ENCODE data around the gene COL24A1. TPM values are rescaled to one million over a fixed set of nuclear protein-coding genes. Genes with fewer than 3 reads are reported as not detected.

The COL24A1 gene
- polyA plus RNA-seq, 4 donors = 0.07 to 2.4 (median 0.27) TPM; not detected in 1

GRCh38 chr1:86147755-86148154 lies 8.8 kb downstream of the COL24A1 start:
- no peaks in the 10 kb centered on the region for H3K4me1 ChIP-seq (ENCODE audit: control insufficient read depth in 3 of 3, insufficient read depth in 2 of 3, low read depth in 1 of 3, low read length in 2 of 3)
- FAIRE-seq = no peak
- H3K9me3 ChIP-seq (ENCODE audit: control insufficient read depth in 2 of 2, insufficient read depth in 1 of 2, low read depth in 1 of 2, low read length in 1 of 2) = no peaks in the 10 kb centered on the region
- 59 to 83% (median 67%) methylated on average over 2 of the region's 2 CpGs for WGBS, 3 donors
- H3K27me3 ChIP-seq (ENCODE audit: control insufficient read depth in 3 of 3, insufficient read depth in 3 of 3, low read length in 3 of 3) = no peaks in the 10 kb centered on the region
- no peak for DNase-seq
- no peak overlapping the region for H3K4me3 ChIP-seq (ENCODE audit: low read depth in 1 of 3, low read length in 3 of 3)
- no peaks in the 10 kb centered on the region for H3K36me3 ChIP-seq (ENCODE audit: control insufficient read depth in 3 of 3, insufficient read depth in 2 of 3, low read depth in 1 of 3, low read length in 3 of 3)
- no peak overlapping the region for H3K27ac ChIP-seq (ENCODE audit: low read depth in 1 of 3, low read length in 2 of 3)

- WGBS, 3 donors = 62 to 82% (median 76%) methylated on average over 2 of the region's 2 CpGs
- no peak for DNase-seq
- Histone ChIP-seq H3K4me1 (ENCODE audit: control insufficient read depth in 3 of 3, insufficient read depth in 2 of 3, low read depth in 1 of 3, low read length in 2 of 3) (no peaks in the 10 kb centered on the region), H3K27me3 (ENCODE audit: control insufficient read depth in 3 of 3, insufficient read depth in 3 of 3, low read length in 3 of 3) (peaks cover 0 to 1% (median 0%) of the 10 kb centered on the region in 3 donors), H3K9me3 (ENCODE audit: control insufficient read depth in 2 of 2, insufficient read depth in 1 of 2, low read depth in 1 of 2, low read length in 1 of 2) (no peaks in the 10 kb centered on the region), H3K4me3 (ENCODE audit: low read depth in 1 of 3, low read length in 3 of 3) (no peak overlapping the region), H3K36me3 (ENCODE audit: control insufficient read depth in 3 of 3, insufficient read depth in 2 of 3, low read depth in 1 of 3, low read length in 3 of 3) (no peaks in the 10 kb centered on the region), H3K27ac (ENCODE audit: low read depth in 1 of 3, low read length in 2 of 3) (no peak overlapping the region)
- FAIRE-seq = no peak
These were observed 10.0 kb downstream of the COL24A1 start for GRCh38 chr1:86146566-86146965.

- Histone ChIP-seq H3K4me1 (ENCODE audit: control insufficient read depth in 3 of 3, insufficient read depth in 2 of 3, low read depth in 1 of 3, low read length in 2 of 3) (no peaks in the 10 kb centered on the region), H3K4me3 (ENCODE audit: low read depth in 1 of 3, low read length in 3 of 3) (no peak overlapping the region), H3K9me3 (ENCODE audit: control insufficient read depth in 2 of 2, insufficient read depth in 1 of 2, low read depth in 1 of 2, low read length in 1 of 2) (no peaks in the 10 kb centered on the region), H3K27ac (ENCODE audit: low read depth in 1 of 3, low read length in 2 of 3) (no peak overlapping the region), H3K27me3 (ENCODE audit: control insufficient read depth in 3 of 3, insufficient read depth in 3 of 3, low read length in 3 of 3) (peaks cover 0 to 2% (median 0%) of the 10 kb centered on the region in 3 donors), H3K36me3 (ENCODE audit: control insufficient read depth in 3 of 3, insufficient read depth in 2 of 3, low read depth in 1 of 3, low read length in 3 of 3) (no peaks in the 10 kb centered on the region)
- 49 to 56% (median 53%) methylated on average over 3 of the region's 3 CpGs for WGBS, 3 donors
- DNase-seq (no peak), FAIRE-seq (no peak)
These were observed 16.2 kb downstream of the COL24A1 start for GRCh38 chr1:86140281-86140880.

- Histone ChIP-seq H3K36me3 (ENCODE audit: control insufficient read depth in 3 of 3, insufficient read depth in 2 of 3, low read depth in 1 of 3, low read length in 3 of 3) (no peaks in the 10 kb centered on the region), H3K27ac (ENCODE audit: low read depth in 1 of 3, low read length in 2 of 3) (no peak overlapping the region), H3K4me1 (ENCODE audit: control insufficient read depth in 3 of 3, insufficient read depth in 2 of 3, low read depth in 1 of 3, low read length in 2 of 3) (no peaks in the 10 kb centered on the region), H3K4me3 (ENCODE audit: low read depth in 1 of 3, low read length in 3 of 3) (no peak overlapping the region), H3K9me3 (ENCODE audit: control insufficient read depth in 2 of 2, insufficient read depth in 1 of 2, low read depth in 1 of 2, low read length in 1 of 2) (no peaks in the 10 kb centered on the region), H3K27me3 (ENCODE audit: control insufficient read depth in 3 of 3, insufficient read depth in 3 of 3, low read length in 3 of 3) (peaks cover 0 to 2% (median 0%) of the 10 kb centered on the region in 3 donors)
- DNase-seq (no peak), FAIRE-seq (no peak)
- 45 to 59% (median 57%) methylated on average over 3 of the region's 3 CpGs for WGBS, 3 donors
These were observed 17.8 kb downstream of the COL24A1 start for GRCh38 chr1:86138746-86139145.

- Histone ChIP-seq H3K9me3 (ENCODE audit: control insufficient read depth in 2 of 2, insufficient read depth in 1 of 2, low read depth in 1 of 2, low read length in 1 of 2) (no peaks in the 10 kb centered on the region), H3K4me3 (ENCODE audit: low read depth in 1 of 3, low read length in 3 of 3) (no peak overlapping the region), H3K36me3 (ENCODE audit: control insufficient read depth in 3 of 3, insufficient read depth in 2 of 3, low read depth in 1 of 3, low read length in 3 of 3) (no peaks in the 10 kb centered on the region), H3K27ac (ENCODE audit: low read depth in 1 of 3, low read length in 2 of 3) (no peak overlapping the region), H3K4me1 (ENCODE audit: control insufficient read depth in 3 of 3, insufficient read depth in 2 of 3, low read depth in 1 of 3, low read length in 2 of 3) (no peaks in the 10 kb centered on the region), H3K27me3 (ENCODE audit: control insufficient read depth in 3 of 3, insufficient read depth in 3 of 3, low read length in 3 of 3) (peaks cover 0 to 2% (median 0%) of the 10 kb centered on the region in 3 donors)
- WGBS, 3 donors = 26 to 56% (median 36%) methylated on average over 1 of the region's 1 CpG
- DNase-seq (no peak), FAIRE-seq (no peak)
These were observed 19.1 kb downstream of the COL24A1 start for GRCh38 chr1:86137436-86137835.

- Histone ChIP-seq H3K9me3 (ENCODE audit: control insufficient read depth in 2 of 2, insufficient read depth in 1 of 2, low read depth in 1 of 2, low read length in 1 of 2) (no peaks in the 10 kb centered on the region), H3K4me1 (ENCODE audit: control insufficient read depth in 3 of 3, insufficient read depth in 2 of 3, low read depth in 1 of 3, low read length in 2 of 3) (no peaks in the 10 kb centered on the region), H3K36me3 (ENCODE audit: control insufficient read depth in 3 of 3, insufficient read depth in 2 of 3, low read depth in 1 of 3, low read length in 3 of 3) (no peaks in the 10 kb centered on the region), H3K27ac (ENCODE audit: low read depth in 1 of 3, low read length in 2 of 3) (no peak overlapping the region), H3K4me3 (ENCODE audit: low read depth in 1 of 3, low read length in 3 of 3) (no peak overlapping the region), H3K27me3 (ENCODE audit: control insufficient read depth in 3 of 3, insufficient read depth in 3 of 3, low read length in 3 of 3) (no peaks in the 10 kb centered on the region)
- 79 to 85% (median 83%) methylated on average over 3 of the region's 3 CpGs for WGBS, 3 donors
- FAIRE-seq (no peak), DNase-seq (no peak)
These were observed 37.3 kb downstream of the COL24A1 start for GRCh38 chr1:86119214-86119764.

GRCh38 chr1:86114816-86115400 lies 41.7 kb downstream of the COL24A1 start:
- DNase-seq (no peak), FAIRE-seq (no peak)
- Histone ChIP-seq H3K27me3 (ENCODE audit: control insufficient read depth in 3 of 3, insufficient read depth in 3 of 3, low read length in 3 of 3) (no peaks in the 10 kb centered on the region), H3K4me1 (ENCODE audit: control insufficient read depth in 3 of 3, insufficient read depth in 2 of 3, low read depth in 1 of 3, low read length in 2 of 3) (no peaks in the 10 kb centered on the region), H3K27ac (ENCODE audit: low read depth in 1 of 3, low read length in 2 of 3) (no peak overlapping the region), H3K9me3 (ENCODE audit: control insufficient read depth in 2 of 2, insufficient read depth in 1 of 2, low read depth in 1 of 2, low read length in 1 of 2) (no peaks in the 10 kb centered on the region), H3K36me3 (ENCODE audit: control insufficient read depth in 3 of 3, insufficient read depth in 2 of 3, low read depth in 1 of 3, low read length in 3 of 3) (no peaks in the 10 kb centered on the region), H3K4me3 (ENCODE audit: low read depth in 1 of 3, low read length in 3 of 3) (no peak overlapping the region)
- 68 to 73% (median 73%) methylated on average over 4 of the region's 4 CpGs for WGBS, 3 donors

- Histone ChIP-seq H3K36me3 (ENCODE audit: control insufficient read depth in 3 of 3, insufficient read depth in 2 of 3, low read depth in 1 of 3, low read length in 3 of 3) (no peaks in the 10 kb centered on the region), H3K27ac (ENCODE audit: low read depth in 1 of 3, low read length in 2 of 3) (no peak overlapping the region), H3K4me3 (ENCODE audit: low read depth in 1 of 3, low read length in 3 of 3) (no peak overlapping the region), H3K4me1 (ENCODE audit: control insufficient read depth in 3 of 3, insufficient read depth in 2 of 3, low read depth in 1 of 3, low read length in 2 of 3) (no peaks in the 10 kb centered on the region), H3K9me3 (ENCODE audit: control insufficient read depth in 2 of 2, insufficient read depth in 1 of 2, low read depth in 1 of 2, low read length in 1 of 2) (no peaks in the 10 kb centered on the region), H3K27me3 (ENCODE audit: control insufficient read depth in 3 of 3, insufficient read depth in 3 of 3, low read length in 3 of 3) (no peaks in the 10 kb centered on the region)
- WGBS, 3 donors = 73 to 89% (median 75%) methylated on average over 2 of the region's 2 CpGs
- DNase-seq = no peak
- FAIRE-seq = no peak
These were observed 42.3 kb downstream of the COL24A1 start for GRCh38 chr1:86114236-86114635.

All from small intestine (tissue), 7 donors.